K562 (cell line): ENCODE data around the gene MYG1. TPM values are rescaled to one million over a fixed set of nuclear protein-coding genes. Genes with fewer than 3 reads are reported as not detected.
A peak's percentile ranks its signal among the peaks of the same experiment; 100 is the strongest.

Experiments
- ADNP ChIP-seq: fragments of 200-800 bp; sonication (Bioruptor generic); IDR thresholded peaks from 2 replicates; pipeline ENCODE4 v1.6.1; 2016; ENCODE audit warnings: missing genetic modification characterization, missing compliant biosample characterization
- HMBOX1 ChIP-seq: sonication (generic); IDR thresholded peaks from 2 replicates; pipeline ENCODE4 v1.6.1; 2016
- MGA ChIP-seq: fragments of 450-650 bp; IDR thresholded peaks from 2 replicates; pipeline ENCODE4 v1.6.1; 2016; ENCODE audit warnings: mild to moderate bottlenecking, moderate library complexity
- SPI1 ChIP-seq: IDR thresholded peaks from 2 replicates; pipeline ENCODE4 v1.6.1; 2011; ENCODE audit warnings: low read depth, low read length, control low read depth, borderline replicate concordance
- polyA plus RNA-seq, 8 experiments: library from polyadenylated mRNA; depleted of rRNA in 4 of 8; stranded (reverse) in 5 of 8; unstranded in 3 of 8; fragments of >200 nt; fragmentation: Nextera tagmentation in 2 of 8; fragmentation: Illumina TruSeq in 1 of 8; extraction: Ambion mirVana in 2 of 8; extraction: Trizol in 1 of 8; gene quantifications; 2 replicates each; pipeline versions ENCODE4 v1.2.1 to v1.2.3, GENCODE V29; 2011 to 2014; ENCODE audit warnings: inconsistent platforms in 1 of 8, missing spikeins in 1 of 8
- total RNA-seq, 7 experiments: library from RNA; depleted of rRNA in 6 of 7; stranded (reverse); fragments of >200 nt in 6 of 7; fragmentation: Illumina TruSeq in 2 of 7; extraction: Trizol in 2 of 7; gene quantifications; 2 replicates each; pipeline versions ENCODE4 v1.2.1 to v1.2.3, GENCODE V29; 2011 to 2021; ENCODE audit warnings: low replicate concordance in 1 of 7
- TF ChIP-seq, protein P1 (sequence below): sonication (generic); formaldehyde crosslinking; IDR thresholded peaks from 2 replicates; pipeline ENCODE4 v1.8.0; 2022; ENCODE audit warnings: mild to moderate bottlenecking, missing genetic modification reagents

The MYG1 gene
- total and polyA plus RNA-seq, 9 of the 15 experiments (the other 6 are each of a cell fraction or from before 2014, with no cell fraction given): 0.45 to 5.6 (median 2.1) TPM

GRCh38 chr12:53324113-53324778 is 24.8 kb downstream of the MYG1 start (continued):
- TF ChIP-seq MGA (peak; percentile 64), ADNP (tag) (no peak), SPI1 (peak; percentile 99), HMBOX1 (peak; percentile 55; the same call in 1 of the 2 replicates)
- TF ChIP-seq, protein P1, sequence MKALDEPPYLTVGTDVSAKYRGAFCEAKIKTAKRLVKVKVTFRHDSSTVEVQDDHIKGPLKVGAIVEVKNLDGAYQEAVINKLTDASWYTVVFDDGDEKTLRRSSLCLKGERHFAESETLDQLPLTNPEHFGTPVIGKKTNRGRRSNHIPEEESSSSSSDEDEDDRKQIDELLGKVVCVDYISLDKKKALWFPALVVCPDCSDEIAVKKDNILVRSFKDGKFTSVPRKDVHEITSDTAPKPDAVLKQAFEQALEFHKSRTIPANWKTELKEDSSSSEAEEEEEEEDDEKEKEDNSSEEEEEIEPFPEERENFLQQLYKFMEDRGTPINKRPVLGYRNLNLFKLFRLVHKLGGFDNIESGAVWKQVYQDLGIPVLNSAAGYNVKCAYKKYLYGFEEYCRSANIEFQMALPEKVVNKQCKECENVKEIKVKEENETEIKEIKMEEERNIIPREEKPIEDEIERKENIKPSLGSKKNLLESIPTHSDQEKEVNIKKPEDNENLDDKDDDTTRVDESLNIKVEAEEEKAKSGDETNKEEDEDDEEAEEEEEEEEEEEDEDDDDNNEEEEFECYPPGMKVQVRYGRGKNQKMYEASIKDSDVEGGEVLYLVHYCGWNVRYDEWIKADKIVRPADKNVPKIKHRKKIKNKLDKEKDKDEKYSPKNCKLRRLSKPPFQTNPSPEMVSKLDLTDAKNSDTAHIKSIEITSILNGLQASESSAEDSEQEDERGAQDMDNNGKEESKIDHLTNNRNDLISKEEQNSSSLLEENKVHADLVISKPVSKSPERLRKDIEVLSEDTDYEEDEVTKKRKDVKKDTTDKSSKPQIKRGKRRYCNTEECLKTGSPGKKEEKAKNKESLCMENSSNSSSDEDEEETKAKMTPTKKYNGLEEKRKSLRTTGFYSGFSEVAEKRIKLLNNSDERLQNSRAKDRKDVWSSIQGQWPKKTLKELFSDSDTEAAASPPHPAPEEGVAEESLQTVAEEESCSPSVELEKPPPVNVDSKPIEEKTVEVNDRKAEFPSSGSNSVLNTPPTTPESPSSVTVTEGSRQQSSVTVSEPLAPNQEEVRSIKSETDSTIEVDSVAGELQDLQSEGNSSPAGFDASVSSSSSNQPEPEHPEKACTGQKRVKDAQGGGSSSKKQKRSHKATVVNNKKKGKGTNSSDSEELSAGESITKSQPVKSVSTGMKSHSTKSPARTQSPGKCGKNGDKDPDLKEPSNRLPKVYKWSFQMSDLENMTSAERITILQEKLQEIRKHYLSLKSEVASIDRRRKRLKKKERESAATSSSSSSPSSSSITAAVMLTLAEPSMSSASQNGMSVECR (CRISPR knock-in tag): no peak
